HL-60 (cell line): ENCODE measurements around the gene POLR2F.

Source experiments
- DNase-seq, 2 experiments: peaks; one replicate each; pipeline ENCODE4 v3.0.0-alpha.2; 2010 to 2020; ENCODE audit warnings: low read depth in 1 of 2, low spot score in 1 of 2
- H3K27ac ChIP-seq: fragments of 250-450 bp; sonication (Bioruptor Pico); replicated peaks from 2 replicates; pipeline ENCODE4 v1.5.1; 2020; ENCODE audit warnings: mild to moderate bottlenecking, moderate library complexity
- H3K27me3 ChIP-seq: fragments of 250-450 bp; sonication (Bioruptor Pico); 2 replicates; pipeline ENCODE4 v1.5.1; 2021; ENCODE audit warnings: mild to moderate bottlenecking, moderate library complexity; ENCODE audit not compliant: insufficient read depth, poor library complexity, severe bottlenecking
- H3K4me3 ChIP-seq: replicated peaks from 2 replicates; pipeline ENCODE4 v1.5.1; 2011; ENCODE audit warnings: mild to moderate bottlenecking, control low read depth, low read length; ENCODE audit not compliant: insufficient read depth
- GABPA ChIP-seq: IDR thresholded peaks from 2 replicates; pipeline ENCODE4 v1.6.1; 2012; ENCODE audit warnings: low read depth
- POLR2AphosphoS5 ChIP-seq: IDR thresholded peaks from 2 replicates; pipeline ENCODE4 v1.6.1; 2012; ENCODE audit warnings: low read depth
- SPI1 ChIP-seq: IDR thresholded peaks from 2 replicates; pipeline ENCODE4 v1.6.1; 2012; ENCODE audit warnings: low read depth, mild to moderate bottlenecking, borderline replicate concordance
- long read RNA-seq: library from polyadenylated mRNA; unstranded; transcript quantifications from one replicate; pipeline ENCODE4 v2.0.0, GENCODE V29; 2020
- TF ChIP-seq, protein P1 (sequence below): IDR thresholded peaks from one replicate; pipeline ENCODE4 v1.5.1; 2011; ENCODE audit warnings: low read length, control low read depth, inconsistent platforms; ENCODE audit not compliant: insufficient read depth
- TF ChIP-seq, protein P2 (sequence below): IDR thresholded peaks from 2 replicates; pipeline ENCODE4 v1.6.1; 2012; ENCODE audit warnings: low read depth; ENCODE audit not compliant: insufficient replicate concordance

The POLR2F gene
- long read RNA-seq, transcript POLR2F-205 (5 exons, 2,106 nt), result major isoform, 12 of 26 reads
- long read RNA-seq, partial matches to known transcripts, result 0 of 26 reads
- long read RNA-seq, other reads (novel, unspliced or antisense), result 9 of 26 reads

DNA sequence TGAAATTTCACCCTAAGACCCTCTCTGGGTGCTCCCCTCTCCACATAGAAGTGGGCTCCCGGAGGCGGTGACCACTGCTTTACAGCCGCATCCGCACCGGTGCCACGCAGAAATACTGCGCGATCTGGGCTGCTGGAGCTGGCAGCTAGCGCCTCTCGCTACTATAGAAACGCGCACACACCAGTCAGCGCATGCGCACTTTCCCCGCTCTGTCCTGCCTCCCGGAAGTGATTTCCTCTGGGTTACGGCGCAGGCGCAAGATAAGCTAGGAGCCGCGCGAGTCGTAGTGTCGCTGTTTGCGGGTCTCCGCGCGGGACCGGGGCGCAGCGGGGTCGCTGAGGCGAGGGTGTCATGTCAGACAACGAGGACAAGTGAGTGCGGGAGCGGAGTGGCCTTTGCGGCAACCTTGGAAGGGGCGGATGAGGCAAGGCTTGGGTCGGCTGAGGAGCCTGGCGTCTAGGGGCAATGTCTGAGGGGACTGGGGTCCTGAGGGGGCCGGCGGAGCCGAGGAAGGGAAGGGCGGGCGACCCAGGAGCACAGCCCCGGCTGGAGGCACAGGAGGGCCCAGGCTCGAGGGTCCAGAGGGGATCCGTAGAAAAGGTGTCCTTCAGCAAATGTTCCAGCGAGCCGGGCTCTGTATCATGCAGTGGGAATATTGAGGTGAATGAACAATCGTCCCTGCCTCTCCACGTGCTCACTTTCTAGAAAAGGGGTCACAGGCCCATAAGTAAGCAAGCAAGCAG lies at the start of gene POLR2F, which contains the start of gene C22orf23:
Gene POLR2F (plus strand): TSS at position 263 of the 743 bp plus-strand sequence. CDS start 89 bp downstream, at position 352.
Gene C22orf23 (minus strand): TSS at position 165 of the 743 bp plus-strand sequence. CDS start 452 bp downstream, outside the sequence.
- DNase-seq, result peak; percentile 89 to 95
- H3K4me3 ChIP-seq, result peak within 1 kb of the TSS; percentile 85
- TF ChIP-seq, protein P1, sequence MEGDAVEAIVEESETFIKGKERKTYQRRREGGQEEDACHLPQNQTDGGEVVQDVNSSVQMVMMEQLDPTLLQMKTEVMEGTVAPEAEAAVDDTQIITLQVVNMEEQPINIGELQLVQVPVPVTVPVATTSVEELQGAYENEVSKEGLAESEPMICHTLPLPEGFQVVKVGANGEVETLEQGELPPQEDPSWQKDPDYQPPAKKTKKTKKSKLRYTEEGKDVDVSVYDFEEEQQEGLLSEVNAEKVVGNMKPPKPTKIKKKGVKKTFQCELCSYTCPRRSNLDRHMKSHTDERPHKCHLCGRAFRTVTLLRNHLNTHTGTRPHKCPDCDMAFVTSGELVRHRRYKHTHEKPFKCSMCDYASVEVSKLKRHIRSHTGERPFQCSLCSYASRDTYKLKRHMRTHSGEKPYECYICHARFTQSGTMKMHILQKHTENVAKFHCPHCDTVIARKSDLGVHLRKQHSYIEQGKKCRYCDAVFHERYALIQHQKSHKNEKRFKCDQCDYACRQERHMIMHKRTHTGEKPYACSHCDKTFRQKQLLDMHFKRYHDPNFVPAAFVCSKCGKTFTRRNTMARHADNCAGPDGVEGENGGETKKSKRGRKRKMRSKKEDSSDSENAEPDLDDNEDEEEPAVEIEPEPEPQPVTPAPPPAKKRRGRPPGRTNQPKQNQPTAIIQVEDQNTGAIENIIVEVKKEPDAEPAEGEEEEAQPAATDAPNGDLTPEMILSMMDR, result no peak
- TF ChIP-seq POLR2AphosphoS5 (peak; percentile 77), SPI1 (no peak; the same call in 1 of the 2 replicates), GABPA (peak; percentile 41; the same call in 1 of the 2 replicates)
- TF ChIP-seq, protein P2, sequence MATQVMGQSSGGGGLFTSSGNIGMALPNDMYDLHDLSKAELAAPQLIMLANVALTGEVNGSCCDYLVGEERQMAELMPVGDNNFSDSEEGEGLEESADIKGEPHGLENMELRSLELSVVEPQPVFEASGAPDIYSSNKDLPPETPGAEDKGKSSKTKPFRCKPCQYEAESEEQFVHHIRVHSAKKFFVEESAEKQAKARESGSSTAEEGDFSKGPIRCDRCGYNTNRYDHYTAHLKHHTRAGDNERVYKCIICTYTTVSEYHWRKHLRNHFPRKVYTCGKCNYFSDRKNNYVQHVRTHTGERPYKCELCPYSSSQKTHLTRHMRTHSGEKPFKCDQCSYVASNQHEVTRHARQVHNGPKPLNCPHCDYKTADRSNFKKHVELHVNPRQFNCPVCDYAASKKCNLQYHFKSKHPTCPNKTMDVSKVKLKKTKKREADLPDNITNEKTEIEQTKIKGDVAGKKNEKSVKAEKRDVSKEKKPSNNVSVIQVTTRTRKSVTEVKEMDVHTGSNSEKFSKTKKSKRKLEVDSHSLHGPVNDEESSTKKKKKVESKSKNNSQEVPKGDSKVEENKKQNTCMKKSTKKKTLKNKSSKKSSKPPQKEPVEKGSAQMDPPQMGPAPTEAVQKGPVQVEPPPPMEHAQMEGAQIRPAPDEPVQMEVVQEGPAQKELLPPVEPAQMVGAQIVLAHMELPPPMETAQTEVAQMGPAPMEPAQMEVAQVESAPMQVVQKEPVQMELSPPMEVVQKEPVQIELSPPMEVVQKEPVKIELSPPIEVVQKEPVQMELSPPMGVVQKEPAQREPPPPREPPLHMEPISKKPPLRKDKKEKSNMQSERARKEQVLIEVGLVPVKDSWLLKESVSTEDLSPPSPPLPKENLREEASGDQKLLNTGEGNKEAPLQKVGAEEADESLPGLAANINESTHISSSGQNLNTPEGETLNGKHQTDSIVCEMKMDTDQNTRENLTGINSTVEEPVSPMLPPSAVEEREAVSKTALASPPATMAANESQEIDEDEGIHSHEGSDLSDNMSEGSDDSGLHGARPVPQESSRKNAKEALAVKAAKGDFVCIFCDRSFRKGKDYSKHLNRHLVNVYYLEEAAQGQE, result no peak
- H3K27ac ChIP-seq, result peak within 1 kb of the TSS; percentile 74
- no peaks in the 10 kb centered on the region for H3K27me3 ChIP-seq

DNA sequence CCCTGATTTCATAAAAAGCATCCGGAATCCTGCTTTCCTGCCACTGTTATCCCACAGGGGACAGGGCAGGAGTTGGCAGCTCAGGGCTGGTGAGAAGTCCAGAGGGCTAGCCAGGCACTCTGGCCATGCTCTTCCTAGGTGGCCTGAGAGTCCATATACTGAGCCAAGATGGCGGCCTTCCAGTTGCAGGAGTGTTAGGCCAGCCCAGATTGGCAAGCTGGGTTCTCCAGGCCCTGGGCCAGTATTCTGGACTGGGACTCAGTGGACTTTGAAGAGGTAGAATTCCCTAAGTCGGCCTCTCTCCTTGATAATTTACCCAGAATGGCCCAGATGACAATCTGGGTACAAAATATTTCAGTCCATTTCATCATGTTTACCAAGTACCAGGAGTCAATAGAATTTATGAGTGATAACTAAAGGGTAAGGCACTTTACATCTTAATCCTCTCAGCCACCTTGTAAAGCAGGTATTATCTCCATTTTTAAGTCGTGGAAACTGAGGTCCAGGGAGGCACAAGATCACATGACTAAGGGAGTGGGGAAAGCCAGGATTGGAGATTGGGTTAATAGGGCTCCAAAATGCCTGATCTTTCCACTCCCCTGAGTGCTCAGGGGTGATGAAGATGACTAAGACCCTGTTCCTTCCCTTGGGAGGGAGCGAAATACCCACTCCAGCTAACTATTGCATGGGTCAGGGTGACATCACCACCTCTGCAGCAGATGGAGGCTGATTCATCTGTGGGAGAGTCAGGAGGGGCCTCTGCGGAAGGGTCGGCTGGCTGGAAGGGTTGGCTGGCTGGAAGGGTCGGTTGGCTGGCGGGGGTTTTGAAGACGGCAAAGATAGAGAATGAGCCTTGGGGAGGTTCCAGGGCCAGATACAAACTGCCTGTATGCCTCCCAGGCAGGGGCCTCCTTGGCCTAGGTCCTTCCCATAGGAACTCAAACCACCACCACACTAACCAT lies 48.6 kb upstream of the POLR2F start:
- no peak overlapping the region for H3K4me3 ChIP-seq
- TF ChIP-seq, protein P1, result no peak
- TF ChIP-seq SPI1, result no peak
- TF ChIP-seq POLR2AphosphoS5, result no peak
- TF ChIP-seq, protein P2, result no peak
- no peak for TF ChIP-seq GABPA
- DNase-seq, result peak in 1 of 2 experiments; percentile 44
- H3K27me3 ChIP-seq, result no peaks in the 10 kb centered on the region
- no peak overlapping the region for H3K27ac ChIP-seq

DNA sequence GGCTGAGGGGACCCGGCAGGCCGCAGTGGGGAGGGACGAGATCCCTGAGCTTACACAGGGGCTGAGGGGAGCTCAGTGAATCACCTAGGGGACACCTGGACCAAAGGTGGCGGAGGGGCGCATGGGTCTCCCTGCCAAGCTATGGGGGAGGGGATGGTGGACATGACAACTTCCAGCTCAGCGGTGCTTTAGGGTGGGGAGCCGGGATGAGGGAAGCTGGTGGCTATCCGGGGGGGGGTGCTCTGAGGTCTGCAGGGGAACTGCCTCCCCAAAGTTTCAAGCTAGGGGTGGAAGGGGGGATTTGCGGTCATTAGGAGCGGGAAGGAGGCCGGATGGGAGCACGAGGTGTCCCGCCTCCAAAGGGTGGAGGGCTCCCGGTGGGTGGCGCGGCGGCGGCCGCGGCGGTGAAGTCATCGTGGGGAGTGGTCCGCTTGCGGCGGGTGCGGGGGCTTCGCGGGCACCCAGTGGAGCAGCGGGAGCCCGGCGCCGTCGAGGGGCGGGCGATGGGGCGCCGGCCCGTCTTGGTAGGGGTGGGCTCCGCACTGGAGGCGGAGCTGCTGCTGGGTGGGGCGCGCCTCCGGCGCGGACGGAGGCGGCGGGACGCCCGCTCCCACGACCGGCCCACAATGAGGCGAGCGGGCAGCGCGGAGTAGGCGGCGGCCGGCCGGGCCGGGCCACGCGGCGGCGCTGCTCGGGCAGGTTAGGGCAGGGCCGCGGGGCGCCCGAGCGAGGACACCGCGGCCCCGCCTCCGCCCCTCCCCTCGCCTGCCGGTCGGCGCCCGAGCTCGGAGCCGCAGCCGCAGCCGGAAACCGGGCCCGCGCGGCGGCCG lies 47.8 kb upstream of the POLR2F start, which contains the start of gene MICALL1:
Gene MICALL1 (plus strand): TSS at position 764 of the 830 bp plus-strand sequence. CDS start 126 bp downstream, outside the sequence.
- Histone ChIP-seq H3K4me3 (peak within 1 kb of the TSS; percentile 43), H3K27me3 (no peaks in the 10 kb centered on the region), H3K27ac (no peak within 1 kb of the TSS)
- DNase-seq, result peak; percentile 50 to 52
- no peak for TF ChIP-seq GABPA
- TF ChIP-seq, protein P2, result no peak
